OCI-LY1 (cell line): Measurements from ENCODE around the gene RASGRF1.

Source experiments
- H2AFZ ChIP-seq: fragments of 200-600 bp; sonication (generic), shearing (Covaris generic); 2 replicates; pipeline ENCODE4 v1.6.0; 2014; ENCODE audit warnings: antibody characterized with exemption, mild to moderate bottlenecking, low read length
- H3F3A ChIP-seq: fragments of 200-600 bp; sonication (generic), shearing (Covaris generic); 2 replicates; pipeline ENCODE4 v1.6.0; 2014; ENCODE audit warnings: mild to moderate bottlenecking, antibody characterized with exemption, low read length, moderate library complexity; ENCODE audit not compliant: insufficient read depth
- H3K27ac ChIP-seq: fragments of 200-600 bp; sonication (generic); 2 replicates; pipeline ENCODE4 v1.5.1; 2014; ENCODE audit warnings: low read length, mixed run types, mild to moderate bottlenecking, low read depth; ENCODE audit not compliant: poor library complexity, severe bottlenecking
- H3K27me3 ChIP-seq: fragments of 200-600 bp; sonication (generic); 2 replicates; pipeline ENCODE4 v1.6.0; 2014; ENCODE audit warnings: antibody characterized with exemption, mild to moderate bottlenecking, low read length, moderate library complexity; ENCODE audit not compliant: insufficient read depth
- H3K36me3 ChIP-seq: fragments of 200-600 bp; sonication (generic); 2 replicates; pipeline ENCODE4 v1.6.1; 2014; ENCODE audit warnings: mild to moderate bottlenecking, antibody characterized with exemption, low read length, moderate library complexity, mixed read lengths; ENCODE audit not compliant: insufficient read depth
- H3K4me1 ChIP-seq: fragments of 200-600 bp; sonication (generic); 2 replicates; pipeline ENCODE4 v1.5.1; 2014; ENCODE audit warnings: mild to moderate bottlenecking, low read length, moderate library complexity; ENCODE audit not compliant: insufficient read depth, severe bottlenecking
- H3K4me2 ChIP-seq: fragments of 200-600 bp; sonication (generic), shearing (Covaris generic); 2 replicates; pipeline ENCODE4 v1.6.1; 2014; ENCODE audit warnings: low read length
- H3K4me3 ChIP-seq: fragments of 200-600 bp; sonication (generic); 2 replicates; pipeline ENCODE4 v1.5.1; 2014; ENCODE audit warnings: low read length, low read depth, mild to moderate bottlenecking, mixed read lengths; ENCODE audit not compliant: poor library complexity, severe bottlenecking
- H3K79me2 ChIP-seq: fragments of 200-600 bp; shearing (Covaris generic); 2 replicates; pipeline ENCODE4 v1.6.1; 2016; ENCODE audit warnings: mixed run types, low read length, mixed read lengths; ENCODE audit not compliant: insufficient read depth
- H3K9ac ChIP-seq: fragments of 200-600 bp; sonication (generic), shearing (Covaris generic); 2 replicates; pipeline ENCODE4 v1.6.1; 2014; ENCODE audit warnings: mild to moderate bottlenecking, low read length, mixed read lengths
- H3K9me2 ChIP-seq: fragments of 200-600 bp; sonication (generic), shearing (Covaris generic); 2 replicates; pipeline ENCODE4 v1.6.1; 2014; ENCODE audit warnings: low read depth, mild to moderate bottlenecking, low read length, mixed read lengths
- H3K9me3 ChIP-seq: fragments of 200-600 bp; shearing (Covaris generic); 2 replicates; pipeline ENCODE4 v1.6.1; 2014; ENCODE audit warnings: low read length, mixed read lengths
- H4K20me1 ChIP-seq: fragments of 200-600 bp; sonication (generic), shearing (Covaris generic); 2 replicates; pipeline ENCODE4 v1.6.0; 2016; ENCODE audit warnings: mild to moderate bottlenecking, low read length; ENCODE audit not compliant: insufficient read depth
- EZH2 ChIP-seq: fragments of 200-600 bp; sonication (generic), shearing (Covaris generic); IDR thresholded peaks from 2 replicates; pipeline ENCODE4 v1.8.0; 2017; ENCODE audit warnings: borderline replicate concordance, mixed run types, mild to moderate bottlenecking, antibody characterized with exemption, low read length, moderate library complexity, mixed read lengths
- TF ChIP-seq, protein P1 (sequence below): fragments of 200-600 bp; sonication (generic), shearing (Covaris generic); IDR thresholded peaks from 2 replicates; pipeline ENCODE4 v1.5.1; 2017; ENCODE audit warnings: mild to moderate bottlenecking, antibody characterized with exemption, low read length, moderate library complexity, mixed read lengths

RASGRF1 gene

GRCh38 chr15:79129235-79129634, 38.7 kb upstream of the RASGRF1 start:
- H3K4me3 ChIP-seq = no peak overlapping the region

GRCh38 chr15:79128556-79128955, 38.0 kb upstream of the RASGRF1 start:
- Histone ChIP-seq H2AFZ (no peak overlapping the region), H3F3A (no peaks in the 10 kb centered on the region), H3K27ac (no peak overlapping the region), H3K36me3 (no peaks in the 10 kb centered on the region; the same call in 1 of the 2 replicates), H3K27me3 (peaks cover 7% of the 10 kb centered on the region; the same call in 1 of the 2 replicates), H3K9me3 (no peaks in the 10 kb centered on the region), H3K4me3 (no peak overlapping the region), H3K4me1 (no peaks in the 10 kb centered on the region), H3K9me2 (no peaks in the 10 kb centered on the region), H4K20me1 (no peaks in the 10 kb centered on the region), H3K79me2 (no peaks in the 10 kb centered on the region), H3K4me2 (no peak overlapping the region), H3K9ac (no peak overlapping the region)
- TF ChIP-seq EZH2 = no peak
- TF ChIP-seq, protein P1, sequence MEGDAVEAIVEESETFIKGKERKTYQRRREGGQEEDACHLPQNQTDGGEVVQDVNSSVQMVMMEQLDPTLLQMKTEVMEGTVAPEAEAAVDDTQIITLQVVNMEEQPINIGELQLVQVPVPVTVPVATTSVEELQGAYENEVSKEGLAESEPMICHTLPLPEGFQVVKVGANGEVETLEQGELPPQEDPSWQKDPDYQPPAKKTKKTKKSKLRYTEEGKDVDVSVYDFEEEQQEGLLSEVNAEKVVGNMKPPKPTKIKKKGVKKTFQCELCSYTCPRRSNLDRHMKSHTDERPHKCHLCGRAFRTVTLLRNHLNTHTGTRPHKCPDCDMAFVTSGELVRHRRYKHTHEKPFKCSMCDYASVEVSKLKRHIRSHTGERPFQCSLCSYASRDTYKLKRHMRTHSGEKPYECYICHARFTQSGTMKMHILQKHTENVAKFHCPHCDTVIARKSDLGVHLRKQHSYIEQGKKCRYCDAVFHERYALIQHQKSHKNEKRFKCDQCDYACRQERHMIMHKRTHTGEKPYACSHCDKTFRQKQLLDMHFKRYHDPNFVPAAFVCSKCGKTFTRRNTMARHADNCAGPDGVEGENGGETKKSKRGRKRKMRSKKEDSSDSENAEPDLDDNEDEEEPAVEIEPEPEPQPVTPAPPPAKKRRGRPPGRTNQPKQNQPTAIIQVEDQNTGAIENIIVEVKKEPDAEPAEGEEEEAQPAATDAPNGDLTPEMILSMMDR = no peak

More at GRCh38 chr15:79129235-79129634, 38.7 kb upstream of the RASGRF1 start:
- Histone ChIP-seq H4K20me1 (no peaks in the 10 kb centered on the region), H3K9me3 (no peaks in the 10 kb centered on the region), H3K27ac (no peak overlapping the region), H3K4me1 (no peaks in the 10 kb centered on the region), H3K27me3 (peaks cover 7% of the 10 kb centered on the region; the same call in 1 of the 2 replicates), H3F3A (no peaks in the 10 kb centered on the region), H2AFZ (no peak overlapping the region), H3K4me2 (no peak overlapping the region), H3K79me2 (no peaks in the 10 kb centered on the region), H3K9ac (no peak overlapping the region), H3K36me3 (no peaks in the 10 kb centered on the region; the same call in 1 of the 2 replicates), H3K9me2 (no peaks in the 10 kb centered on the region)
- TF ChIP-seq, protein P1 = no peak
- no peak for TF ChIP-seq EZH2

- no peak for TF ChIP-seq EZH2
- TF ChIP-seq, protein P1 = no peak
- H3K9ac ChIP-seq = no peak overlapping the region
Measured at GRCh38 chr15:79124388-79124787, 33.8 kb upstream of the RASGRF1 start.

More at GRCh38 chr15:79124388-79124787, 33.8 kb upstream of the RASGRF1 start:
- no peak overlapping the region for H3K27ac ChIP-seq
- no peaks in the 10 kb centered on the region for H3K79me2 ChIP-seq
- no peak overlapping the region for H2AFZ ChIP-seq
- no peaks in the 10 kb centered on the region for H3K9me3 ChIP-seq
- H3K36me3 ChIP-seq = no peaks in the 10 kb centered on the region
- no peak overlapping the region for H3K4me3 ChIP-seq
- no peaks in the 10 kb centered on the region for H3K4me1 ChIP-seq
- H3K9me2 ChIP-seq = no peaks in the 10 kb centered on the region
- H4K20me1 ChIP-seq = no peaks in the 10 kb centered on the region
- H3K4me2 ChIP-seq = no peak overlapping the region
- no peaks in the 10 kb centered on the region for H3K27me3 ChIP-seq
- no peaks in the 10 kb centered on the region for H3F3A ChIP-seq
